ENCODE data around the gene TRPM2. TPM values are rescaled to one million over a fixed set of nuclear protein-coding genes. Genes with fewer than 3 reads are reported as not detected.

Gene TRPM2
- total and polyA plus RNA-seq, 2 donors (not counting 3 experiments of a cell fraction or from before 2014, with no cell fraction given): not detected

GRCh38 chr21:44365967-44366585, 12.7 kb downstream of the TRPM2 start:
- no peak overlapping the region for H3K4me2 ChIP-seq (ENCODE audit: insufficient read depth, low read length)
- ChIA-PET POLR2A (no interaction called here), CTCF (no interaction called here)
- no peaks in the 10 kb centered on the region for H3K9me1 ChIP-seq (replicated peaks; ENCODE audit: control insufficient read depth, extremely low read depth, insufficient read depth, low read length)
- intact Hi-C loops (cut with micrococcal nuclease): no loop called here
- H3K27ac ChIP-seq (ENCODE audit: insufficient read depth, low read depth, low read length): no peak overlapping the region
- TF ChIP-seq JUN (IDR thresholded peaks at IDR 0.05; ENCODE audit: borderline replicate concordance, insufficient read depth, insufficient read length, low read depth) (no peak), GATA2 (IDR thresholded peaks at IDR 0.05; ENCODE audit: insufficient read depth, insufficient read length, low read depth, low read length) (no peak)
- TF ChIP-seq, protein P1, sequence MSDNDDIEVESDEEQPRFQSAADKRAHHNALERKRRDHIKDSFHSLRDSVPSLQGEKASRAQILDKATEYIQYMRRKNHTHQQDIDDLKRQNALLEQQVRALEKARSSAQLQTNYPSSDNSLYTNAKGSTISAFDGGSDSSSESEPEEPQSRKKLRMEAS (IDR thresholded peaks at IDR 0.05; ENCODE audit: insufficient read depth, insufficient read length): no peak
- H2AFZ ChIP-seq (ENCODE audit: low read depth, low read length): no peak overlapping the region
- dilution Hi-C loops (cut with MboI; ENCODE audit: extremely low pct_ligation_motif_present, low sequenced_read_pairs): no loop called here
- DNase-seq (ENCODE audit: low read depth, low spot score): no peak
- no TSS peak for BruUV-seq (replicated peaks)
- H3K9me3 ChIP-seq (replicated peaks; ENCODE audit: control insufficient read depth, insufficient read depth, low read length): no peaks in the 10 kb centered on the region
- H3K36me3 ChIP-seq (ENCODE audit: control insufficient read depth in 2 of 2, extremely low read depth in 1 of 2, insufficient read depth in 2 of 2, low read length in 2 of 2): no peaks in the 10 kb centered on the region
- no peaks in the 10 kb centered on the region for H4K20me1 ChIP-seq (replicated peaks; ENCODE audit: control insufficient read depth, extremely low read depth, insufficient read depth, low read length)
- H3K4me3 ChIP-seq (replicated peaks in 1 of 3; ENCODE audit: insufficient read depth in 1 of 3, low read depth in 1 of 3, low read length in 3 of 3): no peak overlapping the region
- no peak for FAIRE-seq
- no peaks in the 10 kb centered on the region for H3K4me1 ChIP-seq (ENCODE audit: control insufficient read depth, extremely low read depth, insufficient read depth, low read length)
- H3K9ac ChIP-seq (replicated peaks; ENCODE audit: extremely low read depth, insufficient read depth, low read length): no peak overlapping the region
- no peaks in the 10 kb centered on the region for H3K79me2 ChIP-seq (ENCODE audit: control insufficient read depth, insufficient read depth, low read length)
- H3K27me3 ChIP-seq (ENCODE audit: control insufficient read depth in 2 of 2, insufficient read depth in 2 of 2, low read length in 2 of 2): peaks cover 0 to 4% of the 10 kb centered on the region in 2 experiments

- no peak overlapping the region for H3K4me3 ChIP-seq (replicated peaks in 1 of 3; ENCODE audit: insufficient read depth in 1 of 3, low read depth in 1 of 3, low read length in 3 of 3)
- ChIA-PET POLR2A (no interaction called here), CTCF (no interaction called here)
- H2AFZ ChIP-seq (ENCODE audit: low read depth, low read length): no peak overlapping the region
- dilution Hi-C loops (cut with MboI; ENCODE audit: extremely low pct_ligation_motif_present, low sequenced_read_pairs): no loop called here
- H3K9me3 ChIP-seq (replicated peaks; ENCODE audit: control insufficient read depth, insufficient read depth, low read length): no peaks in the 10 kb centered on the region
- TF ChIP-seq, protein P2, sequence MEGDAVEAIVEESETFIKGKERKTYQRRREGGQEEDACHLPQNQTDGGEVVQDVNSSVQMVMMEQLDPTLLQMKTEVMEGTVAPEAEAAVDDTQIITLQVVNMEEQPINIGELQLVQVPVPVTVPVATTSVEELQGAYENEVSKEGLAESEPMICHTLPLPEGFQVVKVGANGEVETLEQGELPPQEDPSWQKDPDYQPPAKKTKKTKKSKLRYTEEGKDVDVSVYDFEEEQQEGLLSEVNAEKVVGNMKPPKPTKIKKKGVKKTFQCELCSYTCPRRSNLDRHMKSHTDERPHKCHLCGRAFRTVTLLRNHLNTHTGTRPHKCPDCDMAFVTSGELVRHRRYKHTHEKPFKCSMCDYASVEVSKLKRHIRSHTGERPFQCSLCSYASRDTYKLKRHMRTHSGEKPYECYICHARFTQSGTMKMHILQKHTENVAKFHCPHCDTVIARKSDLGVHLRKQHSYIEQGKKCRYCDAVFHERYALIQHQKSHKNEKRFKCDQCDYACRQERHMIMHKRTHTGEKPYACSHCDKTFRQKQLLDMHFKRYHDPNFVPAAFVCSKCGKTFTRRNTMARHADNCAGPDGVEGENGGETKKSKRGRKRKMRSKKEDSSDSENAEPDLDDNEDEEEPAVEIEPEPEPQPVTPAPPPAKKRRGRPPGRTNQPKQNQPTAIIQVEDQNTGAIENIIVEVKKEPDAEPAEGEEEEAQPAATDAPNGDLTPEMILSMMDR (IDR thresholded peaks at IDR 0.05; ENCODE audit: extremely low read depth in 1 of 2, insufficient read depth in 1 of 2, low read depth in 1 of 2, low read length in 2 of 2): no peak
- no peak for TF ChIP-seq POLR2A (IDR thresholded peaks at IDR 0.05; ENCODE audit: low read depth, low read length)
- TF ChIP-seq GATA2 (IDR thresholded peaks at IDR 0.05; ENCODE audit: insufficient read depth, insufficient read length, low read depth, low read length): no peak
- no peak for TF ChIP-seq POLR2AphosphoS5 (IDR thresholded peaks at IDR 0.05; ENCODE audit: insufficient read depth, low read depth, low read length)
- H3K4me1 ChIP-seq (ENCODE audit: control insufficient read depth, extremely low read depth, insufficient read depth, low read length): no peaks in the 10 kb centered on the region
- no peaks in the 10 kb centered on the region for H3K36me3 ChIP-seq (ENCODE audit: control insufficient read depth in 2 of 2, extremely low read depth in 1 of 2, insufficient read depth in 2 of 2, low read length in 2 of 2)
- DNase-seq (ENCODE audit: low read depth, low spot score): no peak
- peaks cover 0 to 4% of the 10 kb centered on the region in 2 experiments for H3K27me3 ChIP-seq (ENCODE audit: control insufficient read depth in 2 of 2, insufficient read depth in 2 of 2, low read length in 2 of 2)
- H4K20me1 ChIP-seq (replicated peaks; ENCODE audit: control insufficient read depth, extremely low read depth, insufficient read depth, low read length): no peaks in the 10 kb centered on the region
- H3K27ac ChIP-seq (ENCODE audit: insufficient read depth, low read depth, low read length): no peak overlapping the region
- no peak for FAIRE-seq
- intact Hi-C loops (cut with micrococcal nuclease): no loop called here
- no peaks in the 10 kb centered on the region for H3K79me2 ChIP-seq (ENCODE audit: control insufficient read depth, insufficient read depth, low read length)
- H3K9ac ChIP-seq (replicated peaks; ENCODE audit: extremely low read depth, insufficient read depth, low read length): no peak overlapping the region
- no TSS peak for BruUV-seq (replicated peaks)
- no peaks in the 10 kb centered on the region for H3K9me1 ChIP-seq (replicated peaks; ENCODE audit: control insufficient read depth, extremely low read depth, insufficient read depth, low read length)
- H3K4me2 ChIP-seq (ENCODE audit: insufficient read depth, low read length): no peak overlapping the region
These were observed 13.3 kb downstream of the TRPM2 start for GRCh38 chr21:44366586-44367211.

All from endothelial cell of umbilical vein (primary cell).